B cell (primary cell): ENCODE measurements around the gene KATNB1. TPM values are rescaled to one million over a fixed set of nuclear protein-coding genes. Genes with fewer than 3 reads are reported as not detected.
"Not testable (repeated sequence)": the region's sequence is repeated elsewhere in the genome, so short reads cannot be mapped to it uniquely, and the experiment has no call there.

ENCODE experiments used
- ATAC-seq: fragments of 200-7000 bp; cut with Tn5 transposase; one replicate; pipeline ENCODE4 v1.10.0; 2021; ENCODE audit warnings: low read depth, mild to moderate bottlenecking, moderate number of reproducible peaks, moderate library complexity
- CTCF ChIA-PET: fragments of 350-600 bp; sonication (Branson Sonifier 250); formaldehyde crosslinking; loops from one replicate; lab custom pipeline; 2021; ENCODE audit warnings: antibody characterized with exemption, inconsistent platforms; lab: Charles Lee
- POLR2A ChIA-PET: fragments of 350-600 bp; sonication (Branson Sonifier 250); formaldehyde crosslinking; loops from one replicate; lab custom pipeline; 2021; ENCODE audit warnings: antibody characterized with exemption; lab: Charles Lee
- DNase-seq: peaks from one replicate; pipeline ENCODE4 v3.0.0; 2013
- H2AFZ ChIP-seq: 2 replicates; pipeline ENCODE4 v1.6.1; 2012; ENCODE audit warnings: mild to moderate bottlenecking, low read depth, low read length; ENCODE audit not compliant: insufficient read depth, poor library complexity, severe bottlenecking
- H3K27ac ChIP-seq, 2 donors: 1 replicate in 1 of 2; 2 replicates in 1 of 2; pipeline ENCODE4 v1.5.1; 2012 to 2013; ENCODE audit warnings: low read length in 2 of 2, mild to moderate bottlenecking in 2 of 2, moderate library complexity in 1 of 2
- H3K27me3 ChIP-seq, 4 experiments: fragments of 200-600 bp in 1 of 4; sonication (generic) in 1 of 4; replicated peaks in 1 of 4; 1 replicate in 2 of 4; 2 replicates in 2 of 4; pipeline versions ENCODE4 v1.6.1 to v1.7.0; 2013 to 2016; ENCODE audit warnings: low read length in 3 of 4, mild to moderate bottlenecking in 2 of 4, mixed read lengths in 1 of 4, moderate library complexity in 1 of 4; ENCODE audit not compliant: insufficient read depth in 4 of 4, control insufficient read depth in 3 of 4; ENCODE audit errors: control extremely low read depth in 1 of 4
- H3K36me3 ChIP-seq, 2 experiments: replicated peaks in 1 of 2; 1 replicate in 1 of 2; 2 replicates in 1 of 2; pipeline versions ENCODE4 v1.6.1 to v1.7.1; 2013; ENCODE audit warnings: low read length in 1 of 2; ENCODE audit not compliant: insufficient read depth in 2 of 2, control insufficient read depth in 1 of 2; ENCODE audit errors: control extremely low read depth in 1 of 2, extremely low read depth in 1 of 2
- H3K4me1 ChIP-seq, 2 donors: fragments of 200-600 bp in 1 of 2; sonication (generic) in 1 of 2; 1 replicate in 1 of 2; 2 replicates in 1 of 2; pipeline versions ENCODE4 v1.5.1 to v1.6.1; 2013 to 2017; ENCODE audit warnings: low read length in 2 of 2; ENCODE audit not compliant: control insufficient read depth in 2 of 2, insufficient read depth in 2 of 2
- H3K4me2 ChIP-seq: replicated peaks from 2 replicates; pipeline ENCODE3; 2012; ENCODE audit warnings: mild to moderate bottlenecking, low read depth, low read length; ENCODE audit not compliant: poor library complexity, severe bottlenecking
- H3K4me3 ChIP-seq, 5 experiments: fragments of 200-600 bp in 1 of 5; sonication (generic) in 1 of 5; 1 replicate in 3 of 5; 2 replicates in 2 of 5; pipeline versions ENCODE4 v1.5.1 to v1.7.0; 2011 to 2016; ENCODE audit warnings: low read length in 4 of 5, mild to moderate bottlenecking in 4 of 5, low read depth in 2 of 5, control low read depth in 1 of 5, moderate library complexity in 1 of 5; ENCODE audit not compliant: insufficient read depth in 1 of 5; ENCODE audit errors: control extremely low read depth in 1 of 5, extremely low read depth in 1 of 5
- H3K79me2 ChIP-seq: fragments of 200-600 bp; sonication (generic); one replicate; pipeline ENCODE4 v1.6.0; 2016; ENCODE audit warnings: low read length; ENCODE audit not compliant: control insufficient read depth, insufficient read depth
- H3K9ac ChIP-seq: fragments of 200-600 bp; sonication (generic); 2 replicates; pipeline ENCODE4 v1.6.1; 2017; ENCODE audit warnings: mild to moderate bottlenecking, low read length, moderate library complexity
- H3K9me3 ChIP-seq, 3 donors: one replicate each; pipeline versions ENCODE4 v1.6.1 to v1.7.1; 2013; ENCODE audit warnings: low read length in 2 of 3; ENCODE audit not compliant: control insufficient read depth in 2 of 3, insufficient read depth in 1 of 3; ENCODE audit errors: control extremely low read depth in 1 of 3
- H4K20me1 ChIP-seq: 2 replicates; pipeline ENCODE4 v1.6.0; 2012; ENCODE audit warnings: mild to moderate bottlenecking, low read length; ENCODE audit not compliant: insufficient read depth, control insufficient read depth, poor library complexity, severe bottlenecking
- H3K27ac Mint-ChIP-seq: one replicate; pipeline ENCODE4 v1.8.0; 2021; ENCODE audit warnings: mixed read lengths
- H3K27me3 Mint-ChIP-seq: one replicate; pipeline ENCODE4 v1.8.0; 2021; ENCODE audit warnings: mixed read lengths
- H3K4me1 Mint-ChIP-seq: one replicate; pipeline ENCODE4 v1.8.0; 2021; ENCODE audit warnings: mixed read lengths
- H3K4me3 Mint-ChIP-seq: one replicate; pipeline ENCODE4 v1.8.0; 2021; ENCODE audit warnings: mixed read lengths
- H3K9me3 Mint-ChIP-seq: one replicate; pipeline ENCODE4 v1.8.0; 2022; ENCODE audit warnings: mixed read lengths; ENCODE audit not compliant: insufficient read depth
- CTCF ChIP-seq: fragments of 200-600 bp; IDR thresholded peaks from one replicate; pipeline ENCODE4 v1.8.0; 2022; ENCODE audit warnings: antibody characterized with exemption, mild to moderate bottlenecking
- EZH2 ChIP-seq: IDR thresholded peaks from 2 replicates; pipeline ENCODE4 v1.6.1; 2012; ENCODE audit warnings: borderline replicate concordance, low read depth, mild to moderate bottlenecking, moderate library complexity, low read length; ENCODE audit not compliant: insufficient read depth, poor library complexity, severe bottlenecking
- WGBS: methylation state at CpG from one replicate; pipeline ENCODE4 v1.1.5; 2013; ENCODE audit warnings: missing lambda C conversion rate; ENCODE audit not compliant: insufficient coverage; 5-methylcytosine and 5-hydroxymethylcytosine counted together
- intact Hi-C: fragments of 100-400 bp; cut with micrococcal nuclease; formaldehyde crosslinking; loops from one replicate; pipeline ENCODE4 v1.10.0; 2022
- polyA plus RNA-seq: library from polyadenylated mRNA; depleted of rRNA; stranded (reverse); fragments of >200 nt; gene quantifications from 2 replicates; pipeline ENCODE4 v1.2.3, GENCODE V29; 2012
- total RNA-seq, 2 donors: library from RNA; stranded (reverse); fragments of 120-200 nt in 1 of 2; gene quantifications; 1 replicate in 1 of 2; 2 replicates in 1 of 2; pipeline versions ENCODE4 v1.2.3 to v1.2.4, GENCODE V29; 2013 to 2022

The KATNB1 gene
- total and polyA plus RNA-seq, 2 donors (not counting 1 experiment from before 2014, with no cell fraction given) = 20.3 to 29.0 TPM

- Mint-ChIP-seq H3K4me3 (no peak overlapping the region), H3K27me3 (no peaks in the 10 kb centered on the region), H3K27ac (no peak overlapping the region), H3K4me1 (no peaks in the 10 kb centered on the region), H3K9me3 (no peaks in the 10 kb centered on the region)
- H2AFZ ChIP-seq = no peak overlapping the region
- 92% methylated on average over 7 of the region's 7 CpGs for WGBS
- ChIA-PET CTCF (no interaction called here), POLR2A (no interaction called here)
- peaks cover 9% of the 10 kb centered on the region for H3K79me2 ChIP-seq
- TF ChIP-seq CTCF = no peak
- no peak for DNase-seq
- ATAC-seq = no peak
- no peak overlapping the region for H3K4me3 ChIP-seq
- no peaks in the 10 kb centered on the region for H3K4me1 ChIP-seq
- intact Hi-C loops = no loop called here
- no peaks in the 10 kb centered on the region for H4K20me1 ChIP-seq
- H3K9me3 ChIP-seq = no peaks in the 10 kb centered on the region
- no peak overlapping the region for H3K9ac ChIP-seq
- H3K4me2 ChIP-seq = no peak overlapping the region
- peaks cover 0 to 3% of the 10 kb centered on the region in 2 experiments for H3K36me3 ChIP-seq
- H3K27me3 ChIP-seq = no peaks in the 10 kb centered on the region
- H3K27ac ChIP-seq = no peak overlapping the region
These were observed 9.0 kb downstream of the KATNB1 start for GRCh38 chr16:57744642-57744903.

GRCh38 chr16:57745768-57746167, 10.2 kb downstream of the KATNB1 start:
- no peak overlapping the region for H3K4me3 Mint-ChIP-seq

GRCh38 chr16:57746316-57746715, 10.7 kb downstream of the KATNB1 start:
- H2AFZ ChIP-seq, H3K4me1 Mint-ChIP-seq, H3K4me3 ChIP-seq, H3K27me3 ChIP-seq, CTCF ChIA-PET, H3K4me2 ChIP-seq, H3K4me1 ChIP-seq, intact Hi-C loops, POLR2A ChIA-PET, H3K27ac ChIP-seq, H3K9ac ChIP-seq, H3K9me3 Mint-ChIP-seq, H3K36me3 ChIP-seq, H3K27me3 Mint-ChIP-seq, H3K79me2 ChIP-seq, DNase-seq, H3K4me3 Mint-ChIP-seq, ATAC-seq, H3K9me3 ChIP-seq, H3K27ac Mint-ChIP-seq, H4K20me1 ChIP-seq: not testable (repeated sequence)
- WGBS = 90% methylated on average over 5 of the region's 7 CpGs

More at GRCh38 chr16:57745768-57746167, 10.2 kb downstream of the KATNB1 start:
- H4K20me1 ChIP-seq = no peaks in the 10 kb centered on the region
- H3K27me3 Mint-ChIP-seq = no peaks in the 10 kb centered on the region
- H3K27ac ChIP-seq = no peak overlapping the region
- no peak overlapping the region for H2AFZ ChIP-seq
- 100% methylated on average over 3 of the region's 3 CpGs for WGBS
- no peak overlapping the region for H3K9ac ChIP-seq
- H3K9me3 ChIP-seq = no peaks in the 10 kb centered on the region
- H3K4me2 ChIP-seq = no peak overlapping the region
- TF ChIP-seq CTCF = no peak
- no peak for TF ChIP-seq EZH2
- DNase-seq (no peak), ATAC-seq (no peak)
- intact Hi-C loops = no loop called here
- H3K4me1 ChIP-seq = no peaks in the 10 kb centered on the region
- no peaks in the 10 kb centered on the region for H3K79me2 ChIP-seq
- ChIA-PET POLR2A (no interaction called here), CTCF (no interaction called here)
- H3K4me3 ChIP-seq = no peak overlapping the region
- H3K36me3 ChIP-seq = peaks cover 0 to 3% of the 10 kb centered on the region in 2 experiments
- H3K27ac Mint-ChIP-seq = no peak overlapping the region
- H3K9me3 Mint-ChIP-seq = no peaks in the 10 kb centered on the region
- no peaks in the 10 kb centered on the region for H3K4me1 Mint-ChIP-seq
- no peaks in the 10 kb centered on the region for H3K27me3 ChIP-seq
